Stimulated activated CD8-positive, alpha-beta memory T cell treated with anti-CD3 and anti-CD28 coated beads, Interleukin-12 subunit alpha, Interleukin-12 subunit beta, amount 100 ng/mL, for 24 hours (primary cell): ENCODE data around the gene CAPN11.
A peak's percentile ranks its signal among the peaks of the same experiment; 100 is the strongest.

Source experiments
- DNase-seq: peaks from one replicate; pipeline ENCODE4 v3.0.0-alpha.2; 2020; ENCODE audit errors: extremely low read depth

CAPN11 gene

DNA sequence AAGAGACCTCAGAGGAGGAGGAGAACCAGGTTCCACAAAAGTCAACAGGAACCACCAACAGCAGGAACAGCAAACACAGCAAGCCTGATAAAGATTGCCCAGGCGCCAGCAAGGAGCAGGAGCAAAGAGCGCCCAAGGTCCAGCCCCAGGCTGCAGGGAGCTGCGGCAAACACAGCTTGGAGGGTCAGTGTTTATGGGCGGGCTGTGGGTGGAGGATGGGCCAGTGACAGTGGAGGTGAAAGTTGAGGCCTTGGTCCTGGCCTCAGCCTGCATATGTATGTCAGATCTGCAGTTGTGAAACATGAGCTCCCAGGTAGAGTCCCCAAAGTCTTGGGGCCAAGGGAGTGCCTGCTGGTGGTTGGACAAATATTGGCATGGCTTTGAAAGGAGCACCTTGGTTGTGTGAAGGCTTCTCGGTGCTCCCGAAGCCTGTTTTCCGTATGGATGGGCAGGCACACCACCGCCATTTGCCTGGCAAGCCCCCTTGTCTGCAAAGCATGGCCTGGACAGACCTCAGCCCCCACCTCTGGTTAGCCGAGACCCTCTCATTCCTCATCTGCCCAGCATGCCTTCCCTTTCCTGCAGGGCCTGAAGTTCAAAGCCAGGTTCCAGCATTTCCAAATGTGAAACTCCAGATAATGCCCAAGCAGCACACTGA lies 2.0 kb upstream of the CAPN11 start:
- DNase-seq: no peak

DNA sequence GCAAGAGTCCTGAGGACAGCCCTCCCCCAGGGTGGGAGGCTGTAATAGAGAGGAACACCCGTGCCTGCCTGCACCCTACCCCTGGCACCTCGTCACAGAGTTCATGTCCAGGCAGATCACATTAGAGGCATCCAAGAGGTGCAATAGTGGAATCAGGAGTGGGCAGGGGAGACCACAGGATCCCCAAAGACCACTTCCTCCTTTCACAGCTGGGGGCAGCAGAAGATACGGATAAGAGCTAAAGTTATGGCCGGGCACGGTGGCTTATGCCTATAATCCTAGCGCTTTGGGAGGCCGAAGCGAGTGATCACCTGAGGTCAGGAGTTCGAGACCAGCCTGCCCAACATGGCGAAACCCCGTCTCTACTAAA lies 1.5 kb upstream of the CAPN11 start:
- DNase-seq: no peak

DNA sequence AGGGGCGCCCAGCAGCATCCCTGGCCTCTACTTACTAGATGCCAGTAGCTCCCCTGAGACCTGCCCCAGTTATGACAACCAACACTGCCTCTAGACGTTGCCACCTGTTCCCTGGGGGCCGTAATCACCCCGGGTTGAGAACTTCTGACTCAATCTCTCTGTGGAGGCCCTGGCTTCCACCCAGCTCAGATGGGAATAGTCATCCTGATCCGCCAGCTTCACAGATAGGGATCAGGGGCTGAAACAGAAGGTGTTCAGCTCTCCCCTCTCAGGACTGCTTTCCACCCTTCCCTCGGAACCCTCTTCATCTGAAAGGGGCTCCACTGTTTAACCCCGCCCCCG lies 3.3 kb downstream of the CAPN11 start:
- DNase-seq: no peak

DNA sequence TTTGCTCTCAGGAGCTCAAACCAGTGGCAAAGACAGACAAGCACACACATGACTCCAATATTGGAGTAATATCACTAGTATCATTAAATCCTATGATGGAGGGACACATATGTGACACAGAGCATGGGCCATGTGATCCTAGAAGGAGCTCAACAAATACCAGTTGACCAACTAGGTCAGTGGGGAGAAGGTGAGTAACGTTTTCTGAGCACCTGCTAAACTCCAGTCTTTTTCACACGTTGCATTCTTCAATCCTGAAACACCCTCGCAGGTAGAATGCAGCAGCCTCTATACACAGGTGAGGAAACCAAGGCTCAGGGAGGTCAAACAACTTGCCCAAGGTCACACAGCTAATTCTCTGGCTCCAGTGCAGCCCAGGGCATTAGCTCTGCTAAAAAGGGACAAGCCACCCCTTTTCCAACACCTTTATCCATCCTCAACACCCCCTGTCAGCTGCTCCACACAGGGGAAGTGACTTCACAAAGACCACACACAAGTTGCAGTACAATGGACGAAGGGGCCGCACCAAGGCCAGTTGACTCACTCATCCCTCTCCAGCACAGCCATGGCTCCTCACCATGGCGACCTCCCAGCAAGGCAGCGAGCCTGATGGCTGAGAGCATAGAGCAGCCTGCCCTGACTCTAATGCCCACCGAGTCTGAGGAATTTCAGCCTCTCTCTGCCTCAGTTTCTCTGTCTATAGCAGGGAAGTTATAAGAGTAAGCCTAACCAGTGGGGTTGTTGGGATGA lies 4.4 kb downstream of the CAPN11 start:
- DNase-seq: no peak

DNA sequence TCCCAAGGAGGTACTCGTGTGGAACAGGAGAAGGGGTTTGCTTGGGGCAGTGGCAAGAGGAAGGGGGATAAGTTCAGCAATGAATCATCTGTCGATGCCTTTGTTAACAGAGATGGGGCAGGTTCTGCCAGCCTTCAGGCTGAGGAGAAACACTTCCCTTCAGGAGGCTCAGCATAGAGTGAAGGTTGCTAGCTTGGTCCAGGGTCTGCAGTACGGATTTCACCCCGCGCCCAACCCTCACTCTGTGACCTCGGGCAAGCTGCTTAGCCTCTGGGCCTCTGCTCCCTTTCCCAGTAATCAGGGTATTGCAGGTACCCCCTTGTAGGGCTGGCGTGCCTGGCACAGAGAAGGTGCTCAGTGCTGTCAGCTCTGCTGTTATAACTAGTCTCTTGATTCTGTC lies 7.5 kb downstream of the CAPN11 start:
- DNase-seq: no peak

DNA sequence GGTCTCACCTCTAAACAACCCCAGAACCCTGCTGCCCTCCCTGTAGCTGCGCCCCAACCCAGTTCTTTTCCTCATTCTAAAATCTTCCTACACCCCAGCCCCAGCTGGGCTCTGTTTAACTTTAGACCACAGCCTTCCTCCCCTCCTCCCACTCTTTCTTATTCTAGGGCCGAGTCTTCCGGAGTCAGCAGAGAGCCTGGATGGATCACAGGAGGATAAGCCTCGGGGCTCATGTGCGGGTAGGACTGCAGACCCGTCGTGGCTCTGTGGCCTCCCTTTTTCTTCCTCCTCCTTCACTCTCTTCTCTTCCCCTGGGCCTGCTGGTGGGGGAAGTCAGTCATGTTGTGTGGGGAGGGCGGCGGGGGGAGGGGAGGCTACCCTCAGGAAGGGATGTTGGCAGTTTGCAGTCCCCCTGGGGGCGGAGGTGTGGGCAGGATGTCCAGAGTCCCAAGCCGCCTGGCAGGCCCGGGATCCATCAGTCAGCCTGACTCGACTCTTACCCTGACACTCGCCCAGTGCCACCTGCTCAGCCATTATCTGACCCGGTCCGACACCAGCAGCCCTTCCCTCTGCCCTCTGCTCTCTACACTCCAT lies 8.1 kb downstream of the CAPN11 start:
- no peak for DNase-seq

DNA sequence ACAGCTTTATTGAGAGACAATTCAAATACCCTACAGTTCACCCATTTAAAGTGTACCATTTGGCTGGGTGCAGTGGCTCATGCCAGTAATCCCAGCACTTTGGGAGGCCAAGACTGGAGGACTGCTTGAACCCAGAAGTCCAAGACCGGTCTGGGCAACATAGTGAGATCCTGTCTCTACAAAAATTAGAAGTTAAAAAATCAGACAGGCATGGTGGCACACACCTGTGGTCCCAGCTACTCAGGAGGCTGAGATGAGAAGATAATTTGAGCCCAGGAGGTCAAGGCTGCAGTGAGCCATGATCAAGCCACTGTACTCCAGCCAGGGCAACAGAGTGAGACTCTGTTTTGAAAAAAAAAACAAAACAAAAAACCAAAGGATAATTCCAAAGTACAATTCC lies 8.9 kb downstream of the CAPN11 start:
- DNase-seq: no peak

DNA sequence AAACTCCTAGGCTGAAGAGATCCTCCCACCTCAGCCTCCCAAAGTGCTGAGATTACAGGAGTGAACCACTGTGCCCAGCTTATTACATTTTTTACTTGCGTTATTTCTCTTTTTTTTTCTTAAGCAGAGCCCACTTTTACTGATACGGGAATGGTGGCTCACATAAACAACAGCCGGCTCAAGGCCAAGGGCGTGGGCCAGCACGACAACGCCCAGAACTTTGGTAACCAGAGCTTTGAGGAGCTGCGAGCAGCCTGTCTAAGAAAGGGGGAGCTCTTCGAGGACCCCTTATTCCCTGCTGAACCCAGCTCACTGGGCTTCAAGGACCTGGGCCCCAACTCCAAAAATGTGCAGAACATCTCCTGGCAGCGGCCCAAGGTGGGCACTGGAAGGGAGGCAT lies 10.5 kb downstream of the CAPN11 start:
- DNase-seq: no peak

DNA sequence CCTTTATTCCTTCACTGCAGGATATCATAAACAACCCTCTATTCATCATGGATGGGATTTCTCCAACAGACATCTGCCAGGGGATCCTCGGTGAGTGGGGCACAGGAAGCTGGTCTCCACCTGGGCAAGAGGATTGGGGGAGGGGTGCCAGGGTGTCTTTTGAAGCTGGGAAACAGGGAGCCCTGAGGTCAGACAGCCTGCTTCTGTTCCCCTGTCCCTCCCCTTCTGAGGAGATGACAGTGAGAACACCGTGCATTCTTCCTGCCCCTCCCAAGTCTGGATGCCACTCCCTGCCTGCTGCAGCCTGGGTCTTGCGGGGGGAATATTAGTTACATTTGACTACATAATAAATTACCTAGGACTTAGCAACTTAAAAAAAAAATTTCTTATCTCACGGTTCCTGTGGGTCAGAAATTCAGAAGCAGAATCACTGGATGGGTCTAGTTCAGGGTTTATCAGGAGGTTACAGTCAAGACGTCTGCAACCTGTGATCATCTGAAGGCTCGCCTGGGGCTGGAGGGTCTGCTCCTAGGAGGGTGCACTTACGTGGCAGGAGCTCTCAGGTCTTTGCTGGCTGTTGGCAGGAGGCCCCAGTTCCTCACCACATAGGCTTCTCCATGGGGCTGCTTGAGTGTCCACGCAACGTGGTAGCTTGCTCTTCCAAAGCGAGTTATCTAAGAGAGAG lies 11.4 kb downstream of the CAPN11 start:
- no peak for DNase-seq

DNA sequence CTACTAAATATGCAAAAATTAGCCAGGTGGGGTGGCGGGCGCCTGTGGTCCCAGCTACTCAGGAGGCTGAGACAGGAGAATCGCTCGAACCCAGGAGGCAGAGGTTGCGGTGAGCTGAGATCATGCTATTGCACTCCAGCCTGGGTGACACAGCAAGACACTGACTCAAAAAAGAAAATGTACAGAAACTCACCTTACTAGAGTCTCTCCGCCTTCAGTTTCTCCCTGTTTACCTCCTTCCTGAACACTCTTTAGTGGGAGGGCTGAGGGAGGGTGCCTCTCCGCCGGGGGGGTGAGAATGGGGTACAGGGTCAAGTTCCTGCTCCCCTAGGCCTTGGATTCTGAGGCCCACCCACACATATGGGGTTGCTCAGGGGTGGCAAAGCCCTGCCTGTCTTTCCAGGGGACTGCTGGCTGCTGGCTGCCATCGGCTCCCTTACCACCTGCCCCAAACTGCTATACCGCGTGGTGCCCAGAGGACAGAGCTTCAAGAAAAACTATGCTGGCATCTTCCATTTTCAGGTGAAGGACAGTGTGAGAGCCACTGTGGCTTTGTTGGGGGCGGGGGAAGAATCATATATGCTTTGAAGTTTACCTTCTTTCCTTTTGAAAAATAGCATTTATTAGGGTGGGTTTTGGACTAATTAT lies 13.4 kb downstream of the CAPN11 start:
- DNase-seq: no peak

DNA sequence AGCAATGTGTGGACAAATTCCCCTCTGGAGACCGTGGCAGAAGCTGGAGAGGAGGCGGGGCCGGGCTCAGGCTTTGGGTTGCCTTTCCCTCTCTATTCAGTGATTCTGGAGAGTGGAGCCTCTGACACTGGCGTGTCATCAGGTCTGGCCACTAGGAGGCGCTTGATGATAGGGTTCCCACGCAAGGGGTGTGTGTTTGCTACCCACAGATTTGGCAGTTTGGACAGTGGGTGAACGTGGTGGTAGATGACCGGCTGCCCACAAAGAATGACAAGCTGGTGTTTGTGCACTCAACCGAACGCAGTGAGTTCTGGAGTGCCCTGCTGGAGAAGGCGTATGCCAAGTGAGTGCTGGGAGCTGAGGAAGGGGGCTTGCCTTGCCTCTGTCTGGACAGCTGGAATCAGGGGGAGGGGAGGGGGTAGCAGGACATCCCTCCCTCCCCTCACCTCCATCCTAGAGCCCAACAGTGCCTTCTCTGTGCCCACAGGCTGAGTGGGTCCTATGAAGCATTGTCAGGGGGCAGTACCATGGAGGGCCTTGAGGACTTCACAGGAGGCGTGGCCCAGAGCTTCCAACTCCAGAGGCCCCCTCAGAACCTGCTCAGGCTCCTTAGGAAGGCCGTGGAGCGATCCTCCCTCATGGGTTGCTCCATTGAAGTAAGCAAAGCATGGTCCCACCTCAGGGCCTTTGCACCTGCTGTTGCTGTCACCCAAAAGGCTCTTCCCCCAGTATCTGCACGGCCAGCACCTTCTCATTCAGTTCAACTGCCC lies 14.3 kb downstream of the CAPN11 start:
- DNase-seq: peak; percentile 33

DNA sequence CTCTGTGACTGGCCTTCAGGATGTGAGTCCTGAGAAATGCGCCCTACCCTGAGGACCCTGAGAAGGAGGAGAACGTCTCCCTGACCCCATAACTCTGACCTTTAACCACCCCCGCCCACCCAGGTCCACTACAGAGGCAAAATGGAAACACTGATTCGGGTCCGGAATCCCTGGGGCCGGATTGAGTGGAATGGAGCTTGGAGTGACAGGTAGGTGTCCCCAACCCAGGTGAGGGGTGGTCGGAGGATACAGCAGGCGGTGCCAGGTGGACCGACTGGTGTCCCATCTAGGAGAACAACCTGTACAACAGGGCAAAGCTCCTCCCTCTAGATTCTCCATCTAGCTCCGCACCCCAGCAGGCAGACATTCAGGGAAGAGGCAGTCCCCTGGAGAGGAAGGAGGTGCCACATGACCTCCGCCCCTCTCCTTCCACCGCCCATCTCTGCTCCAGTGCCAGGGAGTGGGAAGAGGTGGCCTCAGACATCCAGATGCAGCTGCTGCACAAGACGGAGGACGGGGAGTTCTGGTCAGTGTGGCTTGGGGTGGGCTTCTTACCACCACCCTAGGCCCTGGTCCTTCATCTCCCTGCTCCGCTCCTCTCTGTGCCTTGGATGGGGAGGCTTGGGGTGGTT lies 17.6 kb downstream of the CAPN11 start:
- no peak for DNase-seq

DNA sequence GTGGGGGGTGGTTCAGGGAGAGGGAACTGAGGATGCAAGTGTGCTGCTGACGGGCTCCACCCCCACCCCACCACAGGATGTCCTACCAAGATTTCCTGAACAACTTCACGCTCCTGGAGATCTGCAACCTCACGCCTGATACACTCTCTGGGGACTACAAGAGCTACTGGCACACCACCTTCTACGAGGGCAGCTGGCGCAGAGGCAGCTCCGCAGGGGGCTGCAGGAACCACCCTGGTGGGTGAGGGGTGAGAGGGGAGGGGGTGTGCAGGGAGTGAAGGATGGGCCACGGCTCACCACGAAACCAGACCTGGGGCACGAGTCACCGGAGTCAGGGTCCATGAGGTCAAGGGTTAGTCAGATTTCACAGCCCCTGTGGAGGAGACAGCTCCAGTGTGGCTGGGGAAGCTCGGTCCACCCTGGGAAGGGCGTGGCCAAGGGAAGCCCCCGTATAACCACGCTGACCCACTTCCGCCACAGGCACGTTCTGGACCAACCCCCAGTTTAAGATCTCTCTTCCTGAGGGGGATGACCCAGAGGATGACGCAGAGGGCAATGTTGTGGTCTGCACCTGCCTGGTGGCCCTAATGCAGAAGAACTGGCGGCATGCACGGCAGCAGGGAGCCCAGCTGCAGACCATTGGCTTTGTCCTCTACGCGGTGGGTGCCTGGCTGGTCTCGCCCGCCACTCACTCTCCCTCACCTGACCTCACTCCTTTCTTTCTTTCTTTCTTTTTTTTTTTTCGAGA lies 18.3 kb downstream of the CAPN11 start:
- DNase-seq: no peak

DNA sequence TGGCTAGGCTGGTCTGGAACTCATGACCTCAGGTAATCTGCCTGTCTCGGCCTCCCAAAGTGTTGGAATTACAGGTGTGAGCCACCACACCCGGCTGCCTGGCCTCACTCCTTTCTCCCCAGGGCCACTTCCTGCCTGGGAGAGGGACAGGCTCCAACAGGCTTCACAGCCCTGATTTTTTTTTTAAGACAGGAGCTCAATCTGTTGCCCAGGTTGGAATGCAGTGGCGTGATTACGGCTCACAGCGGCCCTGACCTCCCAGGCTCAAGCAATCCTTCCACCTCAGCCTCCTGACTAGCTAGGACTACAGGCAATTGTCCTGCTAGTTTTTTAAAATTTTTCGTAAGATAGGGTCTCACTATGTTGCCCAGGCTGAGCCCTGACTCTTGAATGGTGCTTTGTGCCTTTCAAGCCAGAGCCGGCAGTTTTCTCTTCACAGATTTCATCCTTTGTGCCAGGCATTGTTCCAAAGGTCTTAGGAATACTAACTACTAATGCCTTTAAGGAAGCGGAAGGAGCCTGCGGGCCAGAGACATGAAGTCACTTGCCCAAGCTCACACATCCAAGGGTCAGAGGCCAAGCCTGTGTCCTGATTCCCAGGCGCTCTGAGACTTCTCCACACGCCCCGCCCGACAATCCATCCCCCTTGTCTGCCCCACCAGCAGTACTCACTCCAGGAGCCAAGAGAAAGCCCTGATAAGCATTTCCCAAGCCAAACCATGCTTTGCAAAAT lies 19.2 kb downstream of the CAPN11 start:
- DNase-seq: no peak

DNA sequence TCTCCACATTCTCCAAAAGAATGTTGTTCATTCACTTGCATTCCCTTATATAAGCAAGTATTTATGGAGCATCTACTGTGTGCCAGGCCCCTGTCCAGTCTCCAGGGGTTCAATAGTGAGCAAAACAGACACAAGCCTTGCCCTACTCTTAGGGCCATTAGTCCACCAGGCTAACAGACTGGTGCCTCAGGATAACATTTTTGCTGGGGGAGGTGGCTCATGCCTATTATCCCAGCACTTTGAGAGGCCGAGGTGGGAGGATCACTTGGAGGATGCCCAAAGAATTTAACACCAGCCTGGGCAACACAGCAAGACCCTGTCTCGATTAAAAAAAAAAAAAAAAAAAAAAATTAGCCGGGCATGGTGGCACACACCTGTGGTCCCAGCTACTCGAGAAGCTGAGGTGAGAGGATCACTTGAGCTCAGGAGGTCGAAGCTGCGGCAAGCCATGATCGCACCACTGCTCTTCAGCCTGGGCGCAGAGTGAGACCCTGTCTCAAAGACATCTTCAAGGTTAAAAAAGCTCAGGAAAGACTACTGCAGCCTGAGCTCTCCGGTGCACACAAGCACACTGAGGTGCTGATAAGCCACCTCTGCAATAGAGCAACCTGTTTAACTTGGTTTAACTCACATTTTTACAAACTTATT lies 19.9 kb downstream of the CAPN11 start:
- DNase-seq: no peak

DNA sequence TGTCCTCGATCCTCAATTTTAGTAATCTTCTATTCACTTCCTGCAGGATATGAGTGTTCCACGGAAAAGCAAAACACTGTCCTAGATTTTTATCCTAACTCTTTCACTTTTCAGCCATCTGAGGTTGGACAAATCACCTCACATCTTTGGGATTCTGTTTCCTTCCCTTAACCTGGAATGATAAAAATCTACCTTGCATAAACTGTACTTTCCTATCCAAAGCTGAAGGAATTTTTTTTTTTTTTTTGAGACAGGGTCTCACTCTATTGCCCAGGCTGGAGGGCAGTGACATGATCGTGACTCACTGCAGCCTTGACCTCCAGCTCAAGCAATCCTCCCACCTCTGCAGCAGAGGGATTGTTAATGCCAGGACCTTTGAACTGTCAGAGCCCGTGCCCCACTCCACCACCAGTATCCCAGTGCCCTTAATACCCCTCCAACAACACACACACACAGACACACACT lies 20.5 kb downstream of the CAPN11 start:
- DNase-seq: no peak

DNA sequence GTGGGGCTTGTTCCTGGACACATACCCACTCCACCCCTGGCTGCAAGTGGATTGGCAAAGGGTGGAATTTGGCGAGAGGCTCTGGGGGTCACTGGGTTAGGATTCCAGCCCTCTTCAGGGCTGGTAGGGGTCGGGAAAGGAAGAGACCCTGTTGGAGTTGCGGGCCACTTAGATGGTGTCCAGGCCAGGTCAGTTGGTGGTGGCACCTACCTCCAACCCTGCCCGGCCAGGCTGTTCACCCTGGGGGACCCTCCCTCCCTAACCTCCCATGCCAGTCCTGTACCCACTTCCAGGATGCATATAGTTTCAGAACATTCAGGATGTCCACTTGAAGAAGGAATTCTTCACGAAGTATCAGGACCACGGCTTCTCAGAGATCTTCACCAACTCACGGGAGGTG lies 21.0 kb downstream of the CAPN11 start:
- no peak for DNase-seq

DNA sequence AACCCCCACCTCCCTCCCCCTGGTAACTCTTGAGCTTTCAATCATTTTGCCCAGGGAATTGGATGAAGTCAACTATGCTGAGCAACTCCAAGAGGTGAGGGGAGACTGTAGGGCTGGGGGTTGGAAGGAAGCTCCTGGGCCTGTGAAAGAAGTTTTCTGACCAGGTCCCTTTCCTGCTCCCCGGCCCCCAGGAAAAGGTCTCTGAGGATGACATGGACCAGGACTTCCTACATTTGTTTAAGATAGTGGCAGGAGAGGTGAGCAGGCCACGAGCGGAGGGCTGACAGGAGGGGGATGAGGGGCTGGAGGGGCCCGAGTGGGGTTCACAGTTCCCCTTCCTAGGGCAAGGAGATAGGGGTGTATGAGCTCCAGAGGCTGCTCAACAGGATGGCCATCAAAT lies 21.8 kb downstream of the CAPN11 start:
- no peak for DNase-seq

DNA sequence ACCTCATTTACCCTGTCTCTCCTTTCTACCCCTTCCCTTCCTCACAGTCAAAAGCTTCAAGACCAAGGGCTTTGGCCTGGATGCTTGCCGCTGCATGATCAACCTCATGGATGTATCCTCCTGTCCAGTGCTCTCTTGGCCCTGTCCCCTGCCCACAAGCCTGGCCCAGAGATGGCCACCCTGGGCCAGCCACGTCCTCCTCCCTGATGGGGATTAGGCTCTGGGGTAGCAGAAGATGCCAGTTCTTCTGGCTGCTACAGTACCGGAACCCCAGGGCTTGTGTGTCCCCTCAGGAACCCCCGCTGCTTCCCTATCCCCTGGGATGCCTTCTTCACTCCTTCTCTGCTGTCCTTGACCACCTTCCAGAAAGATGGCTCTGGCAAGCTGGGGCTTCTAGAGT lies 22.3 kb downstream of the CAPN11 start:
- no peak for DNase-seq
